ENCODE measurements around the gene MPP4. TPM values are rescaled to one million over a fixed set of nuclear protein-coding genes. Genes with fewer than 3 reads are reported as not detected.

The MPP4 gene
- total and polyA plus RNA-seq, 9 of the 15 experiments (the other 6 are each of a cell fraction or from before 2014, with no cell fraction given) = 0.03 to 0.08 TPM; not detected in 7

DNA sequence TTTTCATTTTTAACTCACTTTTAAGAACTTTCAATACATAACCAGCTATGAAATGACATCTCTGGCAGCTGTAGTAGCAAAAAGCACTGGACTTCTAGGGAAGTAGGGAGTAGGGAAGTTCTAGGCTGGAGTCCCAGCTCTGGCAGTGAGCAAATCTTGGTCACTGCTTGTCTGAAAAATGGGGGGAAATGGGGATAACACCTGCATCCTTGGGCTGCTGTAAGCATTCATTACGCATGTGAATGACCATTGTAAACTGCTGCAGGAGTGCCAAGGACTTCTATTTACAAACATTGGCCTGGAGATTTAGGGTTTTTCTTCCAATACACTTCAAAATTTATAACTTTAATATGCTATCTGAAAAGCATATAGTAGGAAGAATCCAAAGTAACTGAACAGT, 972 bp upstream of the MPP4 start:
- Histone ChIP-seq H4K20me1 (replicated peaks; ENCODE audit: control insufficient read depth, insufficient read depth, low read length) (no peaks in the 10 kb centered on the region), H3K4me1 (replicated peaks in 1 of 2; ENCODE audit: control insufficient read depth in 2 of 2, insufficient read depth in 2 of 2, low read length in 2 of 2) (no peaks in the 10 kb centered on the region; a peak in 1 of 5 replicates), H3K9me1 (ENCODE audit: control insufficient read depth, insufficient read depth, low read length) (no peaks in the 10 kb centered on the region), H2AFZ (ENCODE audit: low read depth, low read length) (no peak overlapping the region), H3K4me3 (no peak overlapping the region), H3K9ac (ENCODE audit: insufficient read depth in 1 of 2, low read depth in 2 of 2, low read length in 2 of 2) (no peak overlapping the region), H3K27ac (ENCODE audit: extremely low read depth, low read depth, low read length) (no peak overlapping the region), H3K27me3 (ENCODE audit: control insufficient read depth in 2 of 2, insufficient read depth in 2 of 2, low read length in 2 of 2) (no peaks in the 10 kb centered on the region), H3K79me2 (ENCODE audit: control insufficient read depth, insufficient read depth, low read length) (no peaks in the 10 kb centered on the region), H3K4me2 (ENCODE audit: insufficient read depth, low read length) (no peak overlapping the region), H3K9me3 (replicated peaks; ENCODE audit: control insufficient read depth, insufficient read depth, low read depth, low read length) (no peaks in the 10 kb centered on the region), H3K36me3 (ENCODE audit: control insufficient read depth, insufficient read depth, low read length) (peaks cover 5% of the 10 kb centered on the region; the same call in 1 of the 3 replicates)
- WGBS (ENCODE audit: insufficient coverage, low coverage, missing lambda C conversion rate) = 67% methylated on average over 1 of the region's 1 CpG
- no peak for FAIRE-seq
- ChIA-PET CTCF (ENCODE audit: low intra/inter-chr PET ratio) (no interaction called here), POLR2A (no interaction called here)
- ATAC-seq = no peak
- DNase-seq (ENCODE audit: extremely low read depth in 1 of 4, low spot score in 3 of 4) = no peak
- no TSS peak for BruUV-seq (replicated peaks)
- in situ Hi-C loops (cut with MboI) (no loop called here), intact Hi-C loops (cut with micrococcal nuclease) (no loop called here)
- TF ChIP-seq YY1 (IDR thresholded peaks at IDR 0.05; ENCODE audit: borderline replicate concordance in 1 of 3, control insufficient read depth in 1 of 3, extremely low read depth in 1 of 3, insufficient read depth in 3 of 3, insufficient read length in 1 of 3, insufficient replicate concordance in 2 of 3, low read depth in 1 of 3, low read length in 2 of 3) (no peak), ZBTB1 (CRISPR knock-in tag; IDR thresholded peaks at IDR 0.05; ENCODE audit: borderline replicate concordance, low read depth) (no peak), SMARCB1 (IDR thresholded peaks at IDR 0.05; ENCODE audit: insufficient read length, low read depth) (no peak), SRSF1 (IDR thresholded peaks at IDR 0.05; ENCODE audit: low read depth, low read length) (no peak)

DNA sequence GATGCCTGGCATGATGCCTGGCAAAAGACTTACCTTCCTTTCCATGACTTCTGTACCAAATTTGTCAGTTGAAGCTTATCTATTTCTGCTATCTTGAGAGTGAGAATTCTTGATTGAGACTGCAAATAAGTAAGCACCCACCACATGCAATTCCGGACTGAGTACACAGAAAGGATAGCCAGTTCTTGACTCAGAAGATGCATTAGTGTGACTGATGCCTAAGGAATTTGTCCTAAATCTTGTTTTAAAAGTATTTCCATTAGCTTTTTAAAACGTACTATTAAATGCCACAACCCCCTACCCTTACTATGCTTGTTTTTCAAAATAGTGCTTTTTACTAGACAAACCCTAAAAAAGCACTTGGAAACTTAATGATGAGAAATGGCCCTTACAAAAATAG, 545 bp downstream of the MPP4 start:
- H2AFZ ChIP-seq (ENCODE audit: low read depth, low read length) = no peak overlapping the region
- no peaks in the 10 kb centered on the region for H4K20me1 ChIP-seq (replicated peaks; ENCODE audit: control insufficient read depth, insufficient read depth, low read length)
- FAIRE-seq (no peak), ATAC-seq (no peak), DNase-seq (ENCODE audit: extremely low read depth in 1 of 4, low spot score in 3 of 4) (no peak)
- no peaks in the 10 kb centered on the region; the same call in 2 of the 3 replicates for H3K36me3 ChIP-seq (ENCODE audit: control insufficient read depth, insufficient read depth, low read length)
- H3K9me3 ChIP-seq (replicated peaks; ENCODE audit: control insufficient read depth, insufficient read depth, low read depth, low read length) = no peaks in the 10 kb centered on the region
- TF ChIP-seq ZBTB7A (IDR thresholded peaks at IDR 0.05; ENCODE audit: borderline replicate concordance, control insufficient read depth, low read depth, low read length) = no peak
- no peaks in the 10 kb centered on the region for H3K27me3 ChIP-seq (ENCODE audit: control insufficient read depth in 2 of 2, insufficient read depth in 2 of 2, low read length in 2 of 2)
- intact Hi-C loops (cut with micrococcal nuclease) (no loop called here), in situ Hi-C loops (cut with MboI) (no loop called here)
- no peak overlapping the region for H3K27ac ChIP-seq (ENCODE audit: extremely low read depth, low read depth, low read length)
- H3K9me1 ChIP-seq (ENCODE audit: control insufficient read depth, insufficient read depth, low read length) = no peaks in the 10 kb centered on the region
- no peak overlapping the region for H3K9ac ChIP-seq (ENCODE audit: insufficient read depth in 1 of 2, low read depth in 2 of 2, low read length in 2 of 2)
- H3K4me1 ChIP-seq (replicated peaks in 1 of 2; ENCODE audit: control insufficient read depth in 2 of 2, insufficient read depth in 2 of 2, low read length in 2 of 2) = no peaks in the 10 kb centered on the region; a peak in 1 of 5 replicates
- CTCF ChIA-PET (ENCODE audit: low intra/inter-chr PET ratio) = no interaction called here
- no peak overlapping the region for H3K4me2 ChIP-seq (ENCODE audit: insufficient read depth, low read length)
- BruUV-seq (replicated peaks) = no TSS peak
- POLR2A ChIA-PET = no interaction called here
- H3K79me2 ChIP-seq (ENCODE audit: control insufficient read depth, insufficient read depth, low read length) = no peaks in the 10 kb centered on the region
- 3% methylated on average over 2 of the region's 2 CpGs for WGBS (ENCODE audit: insufficient coverage, low coverage, missing lambda C conversion rate)
- H3K4me3 ChIP-seq = no peak overlapping the region

Data from K562 (cell line).